ENCODE measurements around the gene RMND5B. TPM values are rescaled to one million over a fixed set of nuclear protein-coding genes. Genes with fewer than 3 reads are reported as not detected.

Gene RMND5B
- total and polyA plus RNA-seq, 4 donors = 24.4 to 46.1 (median 36.1) TPM

DNA sequence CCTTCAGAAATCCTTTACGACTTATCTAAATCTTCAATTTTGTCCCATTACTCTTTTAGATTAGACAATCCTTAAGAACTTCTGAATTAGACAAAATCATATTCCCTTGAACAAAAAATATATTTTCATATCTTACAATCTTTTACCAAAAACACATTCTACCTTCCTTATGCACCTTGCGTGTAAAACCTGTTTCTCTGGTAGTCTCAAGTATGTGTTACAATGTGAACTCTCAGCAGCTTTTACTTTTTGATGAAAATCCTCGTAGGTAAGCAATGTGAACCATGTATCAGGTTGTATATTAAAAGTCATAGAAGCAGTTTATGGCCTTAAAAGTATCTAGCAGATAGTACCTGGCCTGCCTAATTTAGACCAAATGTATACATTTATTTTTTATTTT lies 43.6 kb downstream of the RMND5B start:
- Histone ChIP-seq H3K27me3 (ENCODE audit: control insufficient read depth in 3 of 3, insufficient read depth in 3 of 3, low read length in 2 of 3) (no peaks in the 10 kb centered on the region), H3K36me3 (ENCODE audit: control insufficient read depth in 4 of 4, insufficient read depth in 4 of 4, low read length in 4 of 4) (no peaks in the 10 kb centered on the region), H3K4me1 (ENCODE audit: control insufficient read depth in 5 of 5, insufficient read depth in 5 of 5, low read length in 5 of 5) (no peaks in the 10 kb centered on the region), H3K9me3 (ENCODE audit: control insufficient read depth in 4 of 4, insufficient read depth in 3 of 4, low read length in 3 of 4) (no peaks in the 10 kb centered on the region), H3K27ac (ENCODE audit: low read depth in 1 of 2, low read length in 1 of 2) (no peak overlapping the region), H3K4me3 (no peak overlapping the region), H3K9ac (ENCODE audit: insufficient read depth in 1 of 2, low read length in 2 of 2) (no peak overlapping the region)
- ATAC-seq (ENCODE audit: insufficient read depth, low FRiP score) (no peak), DNase-seq (peak in 2 of 3 donors; percentile 50 to 80)
- WGBS, 2 donors = 80 to 87% methylated on average over 3 of the region's 3 CpGs
- TF ChIP-seq CTCF (IDR thresholded peaks at IDR 0.05; ENCODE audit: control extremely low read depth, extremely low read depth) = no peak

DNA sequence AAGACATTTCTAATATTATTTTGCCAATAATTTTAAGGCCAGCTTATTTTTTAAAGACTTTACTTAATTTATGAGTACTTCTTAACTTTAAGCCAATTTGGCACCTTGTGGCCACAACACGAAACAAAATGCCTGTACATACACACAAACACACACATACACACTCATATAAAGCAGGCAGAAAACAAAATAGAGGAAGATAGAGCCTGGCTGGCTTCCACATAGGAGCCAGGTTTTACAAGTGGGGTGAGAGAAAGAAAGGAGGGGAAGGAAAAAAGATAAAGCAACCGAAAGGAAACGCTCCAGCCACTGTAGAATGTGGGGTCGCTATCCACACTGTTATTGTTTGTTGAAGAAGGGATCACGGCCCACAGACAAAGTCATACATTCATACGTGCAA lies 46.0 kb downstream of the RMND5B start:
- H3K4me1 ChIP-seq (ENCODE audit: control insufficient read depth in 5 of 5, insufficient read depth in 5 of 5, low read length in 5 of 5) = no peaks in the 10 kb centered on the region
- WGBS, 2 donors = 35 to 58% methylated on average over 6 of the region's 6 CpGs
- peaks cover 0 to 2% (median 0%) of the 10 kb centered on the region in 4 donors for H3K9me3 ChIP-seq (ENCODE audit: control insufficient read depth in 4 of 4, insufficient read depth in 3 of 4, low read length in 3 of 4)
- no peaks in the 10 kb centered on the region for H3K36me3 ChIP-seq (ENCODE audit: control insufficient read depth in 4 of 4, insufficient read depth in 4 of 4, low read length in 4 of 4)
- H3K27ac ChIP-seq (ENCODE audit: low read depth in 1 of 2, low read length in 1 of 2) = no peak overlapping the region
- H3K9ac ChIP-seq (ENCODE audit: insufficient read depth in 1 of 2, low read length in 2 of 2) = no peak overlapping the region
- DNase-seq (no peak), ATAC-seq (ENCODE audit: insufficient read depth, low FRiP score) (no peak)
- H3K4me3 ChIP-seq = no peak overlapping the region
- no peaks in the 10 kb centered on the region for H3K27me3 ChIP-seq (ENCODE audit: control insufficient read depth in 3 of 3, insufficient read depth in 3 of 3, low read length in 2 of 3)
- TF ChIP-seq CTCF (IDR thresholded peaks at IDR 0.05; ENCODE audit: control extremely low read depth, extremely low read depth) = no peak

DNA sequence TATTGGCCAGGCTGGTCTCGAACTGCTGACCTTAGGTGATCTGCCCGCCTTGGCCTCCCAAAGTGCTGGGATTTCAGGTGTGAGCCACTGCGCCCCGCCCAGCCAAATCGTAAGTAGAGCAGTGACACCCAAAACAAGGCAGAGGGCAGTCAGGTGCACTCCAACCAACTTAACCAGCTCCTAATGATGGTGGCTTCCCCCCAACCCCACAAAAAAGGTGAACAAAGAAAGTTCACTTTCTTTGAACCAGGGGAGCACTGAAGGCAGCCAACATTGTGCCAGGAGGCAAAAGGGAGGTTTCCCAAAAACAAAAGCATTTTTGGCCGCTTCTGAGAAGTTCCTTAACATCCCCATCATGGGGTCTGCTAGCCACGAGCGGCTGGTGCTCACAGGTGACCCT lies 46.8 kb downstream of the RMND5B start:
- DNase-seq = no peak
- no peak for TF ChIP-seq CTCF (IDR thresholded peaks at IDR 0.05; ENCODE audit: control extremely low read depth, extremely low read depth)
- no peaks in the 10 kb centered on the region for H3K36me3 ChIP-seq (ENCODE audit: control insufficient read depth in 4 of 4, insufficient read depth in 4 of 4, low read length in 4 of 4)
- H3K9me3 ChIP-seq (ENCODE audit: control insufficient read depth in 4 of 4, insufficient read depth in 3 of 4, low read length in 3 of 4) = peaks cover 0 to 2% (median 0%) of the 10 kb centered on the region in 4 donors
- WGBS, 2 donors = 81 to 88% methylated on average over 8 of the region's 8 CpGs
- ATAC-seq (ENCODE audit: insufficient read depth, low FRiP score) = no peak
- no peak overlapping the region for H3K27ac ChIP-seq (ENCODE audit: low read depth in 1 of 2, low read length in 1 of 2)
- H3K4me3 ChIP-seq = no peak overlapping the region
- H3K4me1 ChIP-seq (ENCODE audit: control insufficient read depth in 5 of 5, insufficient read depth in 5 of 5, low read length in 5 of 5) = no peaks in the 10 kb centered on the region
- H3K9ac ChIP-seq (ENCODE audit: insufficient read depth in 1 of 2, low read length in 2 of 2) = no peak overlapping the region
- H3K27me3 ChIP-seq (ENCODE audit: control insufficient read depth in 3 of 3, insufficient read depth in 3 of 3, low read length in 2 of 3) = no peaks in the 10 kb centered on the region

All from lung (tissue), 12 donors.